Memory B cell (primary cell): ENCODE data around the gene TOX3.

Experiments used
- ATAC-seq: fragments of 150-1000 bp; cut with Tn5 transposase; 2 replicates; pipeline ENCODE4 v1.10.0; 2021; ENCODE audit warnings: low read depth, mild to moderate bottlenecking, moderate library complexity
- DNase-seq, 2 donors: peaks; one replicate each; pipeline ENCODE4 v3.0.0; 2022; ENCODE audit warnings: low spot score in 2 of 2
- H3K27ac Mint-ChIP-seq: one replicate; pipeline ENCODE4 v1.8.0; 2022; ENCODE audit warnings: mild to moderate bottlenecking, moderate library complexity, mixed read lengths
- H3K27me3 Mint-ChIP-seq: one replicate; pipeline ENCODE4 v1.8.0; 2022; ENCODE audit warnings: mixed read lengths
- H3K36me3 Mint-ChIP-seq: one replicate; pipeline ENCODE4 v1.8.0; 2022; ENCODE audit warnings: mild to moderate bottlenecking, mixed read lengths
- H3K4me1 Mint-ChIP-seq: one replicate; pipeline ENCODE4 v1.8.0; 2022; ENCODE audit warnings: mixed read lengths
- H3K4me3 Mint-ChIP-seq: one replicate; pipeline ENCODE4 v1.8.0; 2022; ENCODE audit warnings: mild to moderate bottlenecking, moderate library complexity, mixed read lengths
- H3K9me3 Mint-ChIP-seq: one replicate; pipeline ENCODE4 v1.8.0; 2022; ENCODE audit warnings: mixed read lengths

Gene TOX3

DNA sequence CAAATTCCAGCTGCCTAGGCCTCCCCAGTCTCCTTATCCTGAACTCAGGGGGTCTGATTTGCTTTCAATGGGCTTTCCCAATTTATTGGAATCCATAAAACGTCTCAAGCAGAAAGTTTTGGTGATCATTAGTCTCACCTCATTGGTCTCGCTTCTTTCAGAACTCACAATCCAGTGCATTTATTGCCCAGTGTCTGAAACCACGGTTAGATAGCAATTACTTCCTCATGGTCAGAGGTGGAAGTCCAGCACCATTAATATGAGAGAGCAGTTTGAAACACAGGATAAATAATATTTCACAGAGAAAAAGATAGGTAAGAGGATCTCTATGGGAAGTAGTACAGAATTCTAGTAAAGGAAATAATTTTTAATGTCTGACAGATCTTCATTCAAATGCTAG lies 128.7 kb downstream of the TOX3 start:
- DNase-seq, result no peak
- H3K27me3 Mint-ChIP-seq, result no peaks in the 10 kb centered on the region
- no peaks in the 10 kb centered on the region for H3K36me3 Mint-ChIP-seq
- peaks cover 5% of the 10 kb centered on the region for H3K9me3 Mint-ChIP-seq
- H3K4me1 Mint-ChIP-seq, result no peaks in the 10 kb centered on the region
- no peak overlapping the region for H3K4me3 Mint-ChIP-seq
- no peak overlapping the region for H3K27ac Mint-ChIP-seq
- ATAC-seq, result no peak

DNA sequence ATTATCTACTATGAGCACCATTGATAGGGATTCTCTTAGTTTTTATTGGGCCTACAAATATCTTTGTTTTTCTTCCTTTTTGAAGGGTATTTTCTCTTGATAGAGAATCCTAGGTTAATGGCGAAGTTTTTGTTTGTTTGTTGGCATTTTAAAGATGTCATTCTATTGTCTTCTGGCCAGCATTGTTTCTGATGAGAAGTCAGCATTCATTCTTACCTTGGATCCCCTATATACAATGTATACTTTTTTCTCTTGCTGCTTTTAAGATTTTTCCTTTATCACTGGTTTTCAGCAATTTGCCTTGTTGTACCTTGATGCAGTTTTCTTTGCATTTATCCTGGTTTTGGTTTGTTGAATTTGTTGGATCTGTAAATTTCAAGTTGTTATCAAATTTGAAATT lies 130.1 kb downstream of the TOX3 start:
- Mint-ChIP-seq H3K4me1 (no peaks in the 10 kb centered on the region), H3K9me3 (peaks cover 5% of the 10 kb centered on the region), H3K4me3 (no peak overlapping the region), H3K36me3 (no peaks in the 10 kb centered on the region), H3K27ac (no peak overlapping the region), H3K27me3 (no peaks in the 10 kb centered on the region)
- no peak for DNase-seq
- ATAC-seq, result no peak

DNA sequence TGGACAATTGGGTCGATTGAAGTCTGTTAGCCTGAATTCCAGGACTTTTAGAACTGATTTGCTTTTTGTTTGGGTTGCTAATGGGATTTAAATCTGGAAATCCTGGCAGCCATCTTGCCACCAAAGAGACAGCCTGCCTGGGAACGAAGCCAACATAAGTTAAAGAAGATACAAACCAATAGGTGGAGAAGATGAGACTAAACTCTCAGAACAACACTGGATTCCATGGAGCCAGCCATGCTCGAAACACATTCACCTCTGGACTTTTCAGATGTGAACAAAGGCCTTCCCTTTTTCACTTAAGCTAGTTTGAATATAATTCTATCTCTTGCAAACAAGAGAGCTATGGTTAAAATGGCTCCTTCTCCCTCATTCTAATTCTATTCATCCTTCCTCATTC lies 135.9 kb downstream of the TOX3 start:
- Mint-ChIP-seq H3K4me1 (no peaks in the 10 kb centered on the region), H3K27me3 (no peaks in the 10 kb centered on the region), H3K4me3 (no peak overlapping the region), H3K36me3 (no peaks in the 10 kb centered on the region), H3K9me3 (peaks cover 2% of the 10 kb centered on the region), H3K27ac (no peak overlapping the region)
- ATAC-seq (no peak), DNase-seq (no peak)

GRCh38 chr16:52408191-52408845 lies 138.6 kb downstream of the TOX3 start:
- no peak overlapping the region for H3K4me3 Mint-ChIP-seq
- H3K27ac Mint-ChIP-seq, result no peak overlapping the region
- ATAC-seq, result no peak
- no peaks in the 10 kb centered on the region for H3K27me3 Mint-ChIP-seq
- H3K36me3 Mint-ChIP-seq, result no peaks in the 10 kb centered on the region
- DNase-seq, result no peak
- no peaks in the 10 kb centered on the region for H3K4me1 Mint-ChIP-seq
- H3K9me3 Mint-ChIP-seq, result no peaks in the 10 kb centered on the region

DNA sequence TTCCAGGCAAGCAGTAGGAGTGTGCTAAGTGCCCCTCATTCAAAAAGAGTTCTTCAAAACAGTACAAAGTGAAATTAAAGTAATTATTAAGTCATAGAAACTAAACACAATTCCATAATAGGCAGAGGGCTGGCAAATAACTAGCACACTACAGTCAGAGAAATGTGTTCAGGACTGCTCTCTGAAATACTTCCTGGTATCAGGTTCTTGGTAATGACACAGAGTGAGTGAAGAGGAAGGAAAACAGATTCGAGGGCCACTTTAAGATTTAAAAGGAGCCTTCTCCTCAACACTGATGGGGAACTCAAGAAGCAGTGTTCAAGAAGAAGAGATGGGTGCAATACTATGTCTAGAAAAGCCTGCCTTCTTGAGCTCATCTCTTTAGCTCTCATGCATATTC lies 139.2 kb downstream of the TOX3 start:
- H3K9me3 Mint-ChIP-seq, result no peaks in the 10 kb centered on the region
- no peak overlapping the region for H3K27ac Mint-ChIP-seq
- DNase-seq, result no peak
- no peaks in the 10 kb centered on the region for H3K36me3 Mint-ChIP-seq
- no peak for ATAC-seq
- H3K27me3 Mint-ChIP-seq, result no peaks in the 10 kb centered on the region
- H3K4me3 Mint-ChIP-seq, result no peak overlapping the region
- no peaks in the 10 kb centered on the region for H3K4me1 Mint-ChIP-seq

- ATAC-seq (no peak), DNase-seq (no peak)
- Mint-ChIP-seq H3K4me3 (no peak overlapping the region), H3K36me3 (no peaks in the 10 kb centered on the region), H3K9me3 (peaks cover 1% of the 10 kb centered on the region), H3K4me1 (no peaks in the 10 kb centered on the region), H3K27ac (no peak overlapping the region), H3K27me3 (no peaks in the 10 kb centered on the region)
These were observed 141.5 kb downstream of the TOX3 start for GRCh38 chr16:52405441-52405840.

- ATAC-seq (no peak), DNase-seq (no peak)
- no peaks in the 10 kb centered on the region for H3K27me3 Mint-ChIP-seq
- H3K27ac Mint-ChIP-seq, result no peak overlapping the region
- H3K36me3 Mint-ChIP-seq, result no peaks in the 10 kb centered on the region
- peaks cover 1% of the 10 kb centered on the region for H3K9me3 Mint-ChIP-seq
- no peaks in the 10 kb centered on the region for H3K4me1 Mint-ChIP-seq
- H3K4me3 Mint-ChIP-seq, result no peak overlapping the region
These were observed 142.4 kb downstream of the TOX3 start for GRCh38 chr16:52404546-52404945.

GRCh38 chr16:52399116-52399515 lies 147.8 kb downstream of the TOX3 start:
- no peaks in the 10 kb centered on the region for H3K36me3 Mint-ChIP-seq
- peaks cover 5% of the 10 kb centered on the region for H3K9me3 Mint-ChIP-seq
- no peak overlapping the region for H3K27ac Mint-ChIP-seq
- H3K4me1 Mint-ChIP-seq, result no peaks in the 10 kb centered on the region
- DNase-seq (no peak), ATAC-seq (no peak)
- no peaks in the 10 kb centered on the region for H3K27me3 Mint-ChIP-seq
- H3K4me3 Mint-ChIP-seq, result no peak overlapping the region

- DNase-seq, result no peak
- Mint-ChIP-seq H3K9me3 (peaks cover 5% of the 10 kb centered on the region), H3K36me3 (no peaks in the 10 kb centered on the region), H3K4me3 (no peak overlapping the region), H3K27ac (no peak overlapping the region), H3K4me1 (no peaks in the 10 kb centered on the region), H3K27me3 (no peaks in the 10 kb centered on the region)
- ATAC-seq, result no peak
These were observed 148.4 kb downstream of the TOX3 start for GRCh38 chr16:52398491-52398960.

GRCh38 chr16:52398021-52398420 lies 148.9 kb downstream of the TOX3 start:
- Mint-ChIP-seq H3K9me3 (peaks cover 5% of the 10 kb centered on the region), H3K27ac (no peak overlapping the region), H3K36me3 (no peaks in the 10 kb centered on the region), H3K27me3 (no peaks in the 10 kb centered on the region), H3K4me1 (no peaks in the 10 kb centered on the region), H3K4me3 (no peak overlapping the region)
- no peak for DNase-seq
- ATAC-seq, result no peak

DNA sequence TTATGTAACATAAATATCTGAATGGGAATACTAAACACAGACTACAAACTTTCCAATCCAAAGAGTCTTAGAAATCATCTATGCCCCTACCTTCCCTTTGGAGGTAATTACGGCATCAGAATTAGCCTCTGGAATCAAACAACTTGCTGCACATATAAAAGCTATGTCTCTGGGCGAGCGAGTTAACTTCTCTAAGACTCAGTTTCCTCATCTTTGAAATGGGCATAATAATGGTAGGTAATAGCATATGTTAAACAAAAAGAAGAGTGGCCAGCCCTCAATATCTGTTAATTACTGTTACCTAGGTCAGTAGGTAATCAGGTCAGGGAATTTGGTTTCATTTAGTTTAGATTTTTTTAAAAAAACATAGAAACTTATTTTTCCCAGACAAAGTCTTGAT lies 153.5 kb downstream of the TOX3 start:
- peaks cover 5% of the 10 kb centered on the region for H3K9me3 Mint-ChIP-seq
- no peaks in the 10 kb centered on the region for H3K36me3 Mint-ChIP-seq

GRCh38 chr16:52389045-52389444 lies 157.9 kb downstream of the TOX3 start:
- Mint-ChIP-seq H3K9me3 (peaks cover 1% of the 10 kb centered on the region), H3K4me1 (no peaks in the 10 kb centered on the region), H3K4me3 (no peak overlapping the region), H3K27me3 (peaks cover 3% of the 10 kb centered on the region), H3K36me3 (no peaks in the 10 kb centered on the region), H3K27ac (no peak overlapping the region)
- DNase-seq (no peak), ATAC-seq (no peak)

More for the DNA sequence above, 153.5 kb downstream of the TOX3 start:
- Mint-ChIP-seq H3K27me3 (no peaks in the 10 kb centered on the region), H3K4me3 (no peak overlapping the region), H3K4me1 (no peaks in the 10 kb centered on the region), H3K27ac (no peak overlapping the region)
- ATAC-seq, result no peak
- DNase-seq, result no peak
